ENCODE results near the gene ADGRF1.
A peak's percentile ranks its signal among the peaks of the same experiment; 100 is the strongest.
"Not testable (repeated sequence)": the region's sequence is repeated elsewhere in the genome, so short reads cannot be mapped to it uniquely, and the experiment has no call there.

ADGRF1 gene

DNA sequence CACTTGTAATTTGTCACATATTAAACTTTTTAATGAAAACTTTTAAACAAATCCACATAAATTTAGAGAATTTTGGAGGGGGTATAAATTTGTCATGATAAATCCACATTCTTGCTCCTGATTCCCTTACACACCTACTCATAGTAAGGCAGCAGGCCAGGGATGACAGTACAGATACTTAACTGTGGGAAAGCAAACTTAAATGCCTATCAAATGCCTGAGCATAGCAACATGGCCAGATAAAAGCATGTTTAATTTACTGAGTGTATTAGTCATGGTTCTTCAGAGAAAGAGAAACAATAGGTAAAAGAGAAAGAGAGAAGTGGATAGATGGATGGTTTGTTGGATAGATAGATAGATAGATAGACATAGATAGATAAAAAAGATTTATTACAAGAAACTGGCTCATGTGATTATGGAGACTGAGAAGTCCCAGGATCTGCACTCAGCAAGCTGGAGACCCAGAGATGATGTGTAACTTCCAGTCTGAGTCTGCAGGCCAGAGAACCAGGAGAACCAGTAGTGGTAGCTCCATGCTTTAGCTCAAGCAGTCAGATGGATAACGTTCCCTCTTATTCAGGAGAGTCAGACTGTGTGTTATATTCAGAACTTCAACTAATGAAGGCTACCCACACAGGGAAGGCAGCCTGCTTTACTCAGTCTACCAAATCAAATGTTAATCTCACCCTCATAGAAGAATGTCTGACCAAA, 15.9 kb upstream of the ADGRF1 start:
- no peaks in the 10 kb centered on the region for H3K9me3 ChIP-seq (replicated peaks; ENCODE audit: low read length)
- peaks cover 8% of the 10 kb centered on the region for H3K4me1 ChIP-seq (ENCODE audit: control insufficient read depth, insufficient read depth, low read length)
- no peak overlapping the region for H3K9ac ChIP-seq (ENCODE audit: low read depth, low read length)
- H3K36me3 ChIP-seq (ENCODE audit: insufficient read depth, low read length) = no peaks in the 10 kb centered on the region
- no peak overlapping the region for H3K4me3 ChIP-seq (ENCODE audit: low read length)
- no peaks in the 10 kb centered on the region for H3K27me3 ChIP-seq (ENCODE audit: control insufficient read depth, insufficient read depth, low read length)
- no peak overlapping the region for H3K4me2 ChIP-seq (ENCODE audit: low read length)

DNA sequence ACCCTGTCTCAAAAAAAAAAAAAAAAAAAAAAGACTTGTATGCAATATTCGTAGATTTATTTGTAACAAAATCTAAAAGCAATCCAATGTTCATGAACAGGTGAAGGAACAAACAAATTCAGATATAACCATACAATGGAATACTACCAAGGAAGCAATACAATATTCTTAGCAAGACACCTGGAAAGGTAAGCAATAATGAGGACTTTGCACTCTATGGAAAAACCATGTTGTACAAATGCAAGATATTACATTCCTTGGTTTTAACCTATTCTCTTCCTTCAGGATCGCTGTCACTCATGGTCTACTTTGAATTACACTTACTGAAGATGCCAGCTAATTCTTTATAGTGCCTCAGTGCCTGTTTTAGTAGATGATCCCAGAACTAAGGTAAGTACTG, 14.7 kb upstream of the ADGRF1 start:
- Histone ChIP-seq H3K9me3 (replicated peaks; ENCODE audit: low read length) (no peaks in the 10 kb centered on the region), H3K27me3 (ENCODE audit: control insufficient read depth, insufficient read depth, low read length) (no peaks in the 10 kb centered on the region), H3K9ac (ENCODE audit: low read depth, low read length) (no peak overlapping the region), H3K4me2 (ENCODE audit: low read length) (no peak overlapping the region), H3K36me3 (ENCODE audit: insufficient read depth, low read length) (no peaks in the 10 kb centered on the region), H3K4me1 (ENCODE audit: control insufficient read depth, insufficient read depth, low read length) (peaks cover 6% of the 10 kb centered on the region), H3K4me3 (ENCODE audit: low read length) (no peak overlapping the region)

DNA sequence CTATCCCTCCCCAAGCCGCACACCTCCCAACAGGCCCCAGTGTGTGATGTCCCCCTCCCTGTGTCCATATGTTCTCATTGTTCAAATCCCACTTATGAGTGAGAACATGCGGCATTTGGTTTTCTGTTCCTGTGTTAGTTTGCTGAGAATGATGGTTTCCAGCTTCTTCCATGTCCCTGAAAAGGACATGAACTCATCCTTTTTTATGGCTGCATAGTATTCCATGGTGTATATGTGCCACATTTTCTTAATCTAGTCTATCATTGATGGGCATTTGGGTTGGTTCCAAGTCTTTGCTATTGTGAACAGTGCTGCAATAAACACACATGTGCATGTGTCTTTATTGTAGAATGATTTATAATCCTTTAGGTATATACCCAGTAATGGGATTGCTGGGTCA, 12.2 kb upstream of the ADGRF1 start:
- not testable (repeated sequence) for H3K9ac ChIP-seq (ENCODE audit: low read depth, low read length); H3K4me3 ChIP-seq (ENCODE audit: low read length); H3K9me3 ChIP-seq (replicated peaks; ENCODE audit: low read length); H3K27me3 ChIP-seq (ENCODE audit: control insufficient read depth, insufficient read depth, low read length); H3K4me2 ChIP-seq (ENCODE audit: low read length); H3K4me1 ChIP-seq (ENCODE audit: control insufficient read depth, insufficient read depth, low read length); H3K36me3 ChIP-seq (ENCODE audit: insufficient read depth, low read length)

GRCh38 chr6:47048638-47049037, 6.5 kb upstream of the ADGRF1 start:
- no peak overlapping the region for H3K9ac ChIP-seq (ENCODE audit: low read depth, low read length)
- no peaks in the 10 kb centered on the region for H3K9me3 ChIP-seq (replicated peaks; ENCODE audit: low read length)

GRCh38 chr6:47047479-47048407, 5.6 kb upstream of the ADGRF1 start:
- no peaks in the 10 kb centered on the region for H3K9me3 ChIP-seq (replicated peaks; ENCODE audit: low read length)
- no peaks in the 10 kb centered on the region for H3K36me3 ChIP-seq (ENCODE audit: insufficient read depth, low read length)
- H3K9ac ChIP-seq (ENCODE audit: low read depth, low read length) = no peak overlapping the region
- H3K4me2 ChIP-seq (ENCODE audit: low read length) = peak overlapping the region; percentile 61
- peaks cover 5% of the 10 kb centered on the region for H3K27me3 ChIP-seq (ENCODE audit: control insufficient read depth, insufficient read depth, low read length)
- H3K4me3 ChIP-seq (ENCODE audit: low read length) = no peak overlapping the region
- peaks cover 16% of the 10 kb centered on the region for H3K4me1 ChIP-seq (ENCODE audit: control insufficient read depth, insufficient read depth, low read length)

More at GRCh38 chr6:47048638-47049037, 6.5 kb upstream of the ADGRF1 start:
- Histone ChIP-seq H3K36me3 (ENCODE audit: insufficient read depth, low read length) (no peaks in the 10 kb centered on the region), H3K27me3 (ENCODE audit: control insufficient read depth, insufficient read depth, low read length) (peaks cover 5% of the 10 kb centered on the region), H3K4me3 (ENCODE audit: low read length) (no peak overlapping the region), H3K4me2 (ENCODE audit: low read length) (no peak overlapping the region), H3K4me1 (ENCODE audit: control insufficient read depth, insufficient read depth, low read length) (peaks cover 15% of the 10 kb centered on the region)

GRCh38 chr6:47047097-47047478, 5.0 kb upstream of the ADGRF1 start:
- Histone ChIP-seq H3K9ac (ENCODE audit: low read depth, low read length) (no peak overlapping the region), H3K4me2 (ENCODE audit: low read length) (peak overlapping the region; percentile 61)

DNA sequence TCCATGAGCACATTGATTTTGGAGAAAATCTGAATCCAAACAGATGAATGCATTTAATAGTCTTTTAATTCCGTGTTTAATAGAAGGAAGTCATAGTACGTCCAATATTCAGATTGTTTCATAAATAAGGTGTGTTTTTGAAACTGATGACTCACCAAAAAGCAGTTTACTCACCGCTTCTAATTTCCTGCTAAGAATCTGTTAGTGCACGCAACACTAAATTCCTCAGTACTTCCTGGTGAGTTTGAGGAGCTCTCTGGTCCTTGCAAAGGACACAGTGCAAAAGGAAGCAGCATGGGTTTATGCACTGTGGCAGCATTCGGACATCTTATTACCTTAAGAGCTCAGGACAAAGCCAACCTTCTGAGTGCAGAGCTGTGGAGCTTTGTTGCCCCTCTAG, 2.3 kb upstream of the ADGRF1 start:
- Histone ChIP-seq H3K4me1 (ENCODE audit: control insufficient read depth, insufficient read depth, low read length) (peaks cover 21% of the 10 kb centered on the region), H3K4me3 (ENCODE audit: low read length) (no peak overlapping the region), H3K27me3 (ENCODE audit: control insufficient read depth, insufficient read depth, low read length) (peaks cover 4% of the 10 kb centered on the region), H3K9me3 (replicated peaks; ENCODE audit: low read length) (no peaks in the 10 kb centered on the region), H3K36me3 (ENCODE audit: insufficient read depth, low read length) (no peaks in the 10 kb centered on the region), H3K9ac (ENCODE audit: low read depth, low read length) (no peak overlapping the region), H3K4me2 (ENCODE audit: low read length) (no peak overlapping the region)

More at GRCh38 chr6:47047097-47047478, 5.0 kb upstream of the ADGRF1 start:
- H3K9me3 ChIP-seq (replicated peaks; ENCODE audit: low read length) = no peaks in the 10 kb centered on the region
- H3K4me1 ChIP-seq (ENCODE audit: control insufficient read depth, insufficient read depth, low read length) = peaks cover 21% of the 10 kb centered on the region
- no peaks in the 10 kb centered on the region for H3K36me3 ChIP-seq (ENCODE audit: insufficient read depth, low read length)
- H3K27me3 ChIP-seq (ENCODE audit: control insufficient read depth, insufficient read depth, low read length) = peaks cover 5% of the 10 kb centered on the region
- H3K4me3 ChIP-seq (ENCODE audit: low read length) = no peak overlapping the region

- Histone ChIP-seq H3K4me3 (ENCODE audit: low read length) (no peak overlapping the region), H3K4me2 (ENCODE audit: low read length) (no peak overlapping the region), H3K36me3 (ENCODE audit: insufficient read depth, low read length) (no peaks in the 10 kb centered on the region), H3K27me3 (ENCODE audit: control insufficient read depth, insufficient read depth, low read length) (peaks cover under 1% of the 10 kb centered on the region), H3K9me3 (replicated peaks; ENCODE audit: low read length) (no peaks in the 10 kb centered on the region), H3K4me1 (ENCODE audit: control insufficient read depth, insufficient read depth, low read length) (peaks cover 21% of the 10 kb centered on the region), H3K9ac (ENCODE audit: low read depth, low read length) (no peak overlapping the region)
Observed at GRCh38 chr6:47043286-47043685, 1.2 kb upstream of the ADGRF1 start.

- Histone ChIP-seq H3K27me3 (ENCODE audit: control insufficient read depth, insufficient read depth, low read length) (no peaks in the 10 kb centered on the region), H3K4me1 (ENCODE audit: control insufficient read depth, insufficient read depth, low read length) (peaks cover 15% of the 10 kb centered on the region), H3K9me3 (replicated peaks; ENCODE audit: low read length) (no peaks in the 10 kb centered on the region), H3K4me2 (ENCODE audit: low read length) (no peak overlapping the region), H3K9ac (ENCODE audit: low read depth, low read length) (no peak overlapping the region), H3K4me3 (ENCODE audit: low read length) (no peak overlapping the region), H3K36me3 (ENCODE audit: insufficient read depth, low read length) (no peaks in the 10 kb centered on the region)
Observed at GRCh38 chr6:47041741-47042140, 391 bp downstream of the ADGRF1 start.

- Histone ChIP-seq H3K27me3 (ENCODE audit: control insufficient read depth, insufficient read depth, low read length) (peaks cover 20% of the 10 kb centered on the region), H3K4me2 (ENCODE audit: low read length) (peak overlapping the region; percentile 39), H3K9ac (ENCODE audit: low read depth, low read length) (no peak overlapping the region), H3K4me1 (ENCODE audit: control insufficient read depth, insufficient read depth, low read length) (peaks cover 14% of the 10 kb centered on the region), H3K36me3 (ENCODE audit: insufficient read depth, low read length) (no peaks in the 10 kb centered on the region), H3K4me3 (ENCODE audit: low read length) (peak overlapping the region; percentile 9), H3K9me3 (replicated peaks; ENCODE audit: low read length) (no peaks in the 10 kb centered on the region)
Observed at GRCh38 chr6:47034926-47035325, 7.2 kb downstream of the ADGRF1 start.

- Histone ChIP-seq H3K4me1 (ENCODE audit: control insufficient read depth, insufficient read depth, low read length) (peaks cover 14% of the 10 kb centered on the region), H3K27me3 (ENCODE audit: control insufficient read depth, insufficient read depth, low read length) (peaks cover 24% of the 10 kb centered on the region), H3K4me3 (ENCODE audit: low read length) (peak overlapping the region; percentile 9), H3K4me2 (ENCODE audit: low read length) (peak overlapping the region; percentile 39), H3K9ac (ENCODE audit: low read depth, low read length) (no peak overlapping the region), H3K36me3 (ENCODE audit: insufficient read depth, low read length) (no peaks in the 10 kb centered on the region), H3K9me3 (replicated peaks; ENCODE audit: low read length) (no peaks in the 10 kb centered on the region)
Observed at GRCh38 chr6:47034421-47034820, 7.7 kb downstream of the ADGRF1 start.
